Endothelial cell of umbilical vein (primary cell): ENCODE results near the gene SFMBT2. TPM values are rescaled to one million over a fixed set of nuclear protein-coding genes. Genes with fewer than 3 reads are reported as not detected.

Experiments
- BruUV-seq: library from RNA; stranded (reverse); fragments of 400-500 nt; replicated peaks from 2 replicates; lab custom pipeline; 2021; lab: Mats Ljungman, UMichigan
- CTCF ChIA-PET: fragments of 300-600, 350-600 bp; sonication (Branson Sonifier 250); formaldehyde crosslinking; loops from one replicate; lab custom pipeline; 2021; ENCODE audit warnings: antibody characterized with exemption, inconsistent platforms; lab: Charles Lee
- POLR2A ChIA-PET: fragments of 300-600, 350-600 bp; sonication (Branson Sonifier 250); formaldehyde crosslinking; loops from one replicate; lab custom pipeline; 2021; ENCODE audit warnings: antibody characterized with exemption, inconsistent platforms; lab: Charles Lee
- DNase-seq: peaks from one replicate; pipeline ENCODE4 v3.0.0-alpha.2; 2011; ENCODE audit warnings: low read depth, low spot score
- FAIRE-seq: peaks from 2 replicates; lab custom pipeline; 2011; peaks lifted over from hg19 to GRCh38; lab: Jason Lieb, UNC
- H2AFZ ChIP-seq: 2 replicates; pipeline ENCODE4 v1.6.0; 2012; ENCODE audit warnings: low read depth, low read length, control low read depth, inconsistent platforms
- H3K27ac ChIP-seq: 2 replicates; pipeline ENCODE4 v1.5.1; 2011; ENCODE audit warnings: low read depth, mild to moderate bottlenecking, control low read depth, low read length, moderate library complexity; ENCODE audit not compliant: insufficient read depth
- H3K27me3 ChIP-seq, 2 experiments: 2 replicates each; pipeline versions ENCODE4 v1.6.0 to v1.6.1; 2011; ENCODE audit warnings: low read length in 2 of 2, mixed read lengths in 1 of 2; ENCODE audit not compliant: control insufficient read depth in 2 of 2, insufficient read depth in 2 of 2
- H3K36me3 ChIP-seq, 2 experiments: 2 replicates in 1 of 2; 3 replicates in 1 of 2; pipeline ENCODE4 v1.5.1; 2011; ENCODE audit warnings: low read length in 2 of 2, mild to moderate bottlenecking in 1 of 2, moderate library complexity in 1 of 2; ENCODE audit not compliant: control insufficient read depth in 2 of 2, insufficient read depth in 2 of 2; ENCODE audit errors: extremely low read depth in 1 of 2
- H3K4me1 ChIP-seq: 3 replicates; pipeline ENCODE4 v1.5.1; 2011; ENCODE audit warnings: mild to moderate bottlenecking, low read length; ENCODE audit not compliant: control insufficient read depth, insufficient read depth; ENCODE audit errors: extremely low read depth
- H3K4me2 ChIP-seq: 2 replicates; pipeline ENCODE4 v1.6.1; 2011; ENCODE audit warnings: low read length, control low read depth, mixed read lengths; ENCODE audit not compliant: insufficient read depth
- H3K4me3 ChIP-seq, 3 experiments: fragments of 200-600 bp in 1 of 3; sonication (generic), shearing (Covaris generic) in 1 of 3; replicated peaks in 1 of 3; 2 replicates each; pipeline ENCODE4 v1.5.1; 2011 to 2016; ENCODE audit warnings: control low read depth in 3 of 3, low read length in 3 of 3, mild to moderate bottlenecking in 2 of 3, inconsistent platforms in 1 of 3, low read depth in 1 of 3, moderate library complexity in 1 of 3; ENCODE audit not compliant: insufficient read depth in 1 of 3
- H3K79me2 ChIP-seq: 2 replicates; pipeline ENCODE4 v1.6.0; 2012; ENCODE audit warnings: low read length, inconsistent platforms; ENCODE audit not compliant: control insufficient read depth, insufficient read depth
- H3K9ac ChIP-seq: replicated peaks from 2 replicates; pipeline ENCODE3; 2011; ENCODE audit warnings: low read length, control low read depth; ENCODE audit not compliant: insufficient read depth; ENCODE audit errors: extremely low read depth
- H3K9me1 ChIP-seq: replicated peaks from 3 replicates; pipeline ENCODE4 v1.6.0; 2011; ENCODE audit warnings: mild to moderate bottlenecking, low read length; ENCODE audit not compliant: control insufficient read depth, insufficient read depth; ENCODE audit errors: extremely low read depth
- H3K9me3 ChIP-seq: replicated peaks from 2 replicates; pipeline ENCODE4 v1.5.1; 2012; ENCODE audit warnings: low read length, inconsistent platforms; ENCODE audit not compliant: control insufficient read depth, insufficient read depth
- H4K20me1 ChIP-seq: replicated peaks from 2 replicates; pipeline ENCODE3; 2011; ENCODE audit warnings: mild to moderate bottlenecking, low read length; ENCODE audit not compliant: control insufficient read depth, insufficient read depth; ENCODE audit errors: extremely low read depth
- CTCF ChIP-seq, 2 donors: IDR thresholded peaks; 1 replicate in 1 of 2; 2 replicates in 1 of 2; pipeline ENCODE4 v1.5.1; 2011; ENCODE audit warnings: low read length in 2 of 2, mild to moderate bottlenecking in 2 of 2, moderate library complexity in 2 of 2, control low read depth in 1 of 2, inconsistent platforms in 1 of 2, low read depth in 1 of 2; ENCODE audit not compliant: insufficient read depth in 1 of 2; ENCODE audit errors: extremely low read depth in 1 of 2
- EZH2 ChIP-seq: IDR thresholded peaks from 2 replicates; pipeline ENCODE4 v1.6.1; 2012; ENCODE audit warnings: borderline replicate concordance, low read depth, mild to moderate bottlenecking, moderate library complexity, low read length, inconsistent platforms; ENCODE audit not compliant: severe bottlenecking
- FOS ChIP-seq: IDR thresholded peaks from 2 replicates; pipeline ENCODE4 v1.6.1; 2011; ENCODE audit warnings: mild to moderate bottlenecking, low read length, moderate library complexity, borderline replicate concordance; ENCODE audit not compliant: insufficient read depth
- GATA2 ChIP-seq: IDR thresholded peaks from 2 replicates; pipeline ENCODE4 v1.7.0; 2011; ENCODE audit warnings: low read depth, mild to moderate bottlenecking, moderate library complexity, mixed read lengths, low read length; ENCODE audit not compliant: insufficient read length, insufficient read depth
- JUN ChIP-seq: IDR thresholded peaks from 2 replicates; pipeline ENCODE4 v1.6.1; 2011; ENCODE audit warnings: borderline replicate concordance, low read depth; ENCODE audit not compliant: insufficient read length, insufficient read depth
- MAX ChIP-seq: IDR thresholded peaks from 2 replicates; pipeline ENCODE4 v1.6.1; 2011; ENCODE audit not compliant: insufficient read depth, insufficient read length
- MYC ChIP-seq: IDR thresholded peaks from one replicate; pipeline ENCODE4 v1.6.1; 2011; ENCODE audit warnings: mild to moderate bottlenecking, low read depth, low read length
- POLR2A ChIP-seq: IDR thresholded peaks from 2 replicates; pipeline ENCODE4 v1.6.1; 2012; ENCODE audit warnings: low read depth, mild to moderate bottlenecking, control low read depth, low read length
- POLR2AphosphoS5 ChIP-seq: IDR thresholded peaks from 2 replicates; pipeline ENCODE4 v1.6.1; 2012; ENCODE audit warnings: low read depth, mild to moderate bottlenecking, control low read depth, low read length, moderate library complexity; ENCODE audit not compliant: insufficient read depth
- dilution Hi-C: fragments of 300-500 bp; cut with MboI; formaldehyde crosslinking; loops from one replicate; pipeline ENCODE4 v1.15.0; 2019; ENCODE audit warnings: low sequenced_read_pairs; ENCODE audit not compliant: extremely low pct_ligation_motif_present
- intact Hi-C: fragments of 100-400 bp; cut with micrococcal nuclease; formaldehyde crosslinking; loops from one replicate; pipeline ENCODE4 v1.10.0; 2022
- polyA plus RNA-seq, 4 experiments: library from polyadenylated mRNA; depleted of rRNA in 3 of 4; stranded (reverse) in 3 of 4; unstranded in 1 of 4; fragments of >200 nt; gene quantifications; 2 replicates each; pipeline versions ENCODE4 v1.2.1 to v1.2.3, GENCODE V29; 2011 to 2012; ENCODE audit warnings: missing spikeins in 1 of 4
- total RNA-seq: library from RNA; stranded (reverse); gene quantifications from 2 replicates; pipeline ENCODE4 v1.2.3, GENCODE V29; 2021

Gene SFMBT2
- total and polyA plus RNA-seq, 2 donors (not counting 3 experiments of a cell fraction or from before 2014, with no cell fraction given): 0.14 to 0.64 TPM

DNA sequence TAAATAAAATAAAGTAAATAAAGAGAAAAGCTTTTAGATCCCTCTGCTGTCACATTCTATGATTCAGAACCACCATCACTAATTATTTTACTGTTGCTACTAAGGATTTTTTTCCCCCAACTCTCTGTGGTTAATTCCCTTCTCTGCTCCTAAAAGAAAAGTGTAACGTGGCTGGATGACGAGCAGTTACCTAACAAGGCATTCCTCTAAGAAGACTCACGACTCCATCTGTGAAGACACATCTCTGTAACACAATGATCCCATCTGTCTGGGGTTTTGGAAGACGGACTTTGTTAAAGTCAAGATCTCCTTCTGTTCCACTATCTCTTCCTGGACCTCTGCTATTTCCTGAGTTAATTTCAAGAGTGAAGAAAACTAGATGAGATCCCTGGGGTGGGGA, 179.9 kb downstream of the SFMBT2 start:
- Histone ChIP-seq H2AFZ (no peak overlapping the region), H3K9ac (no peak overlapping the region), H3K27ac (no peak overlapping the region), H4K20me1 (no peaks in the 10 kb centered on the region), H3K27me3 (no peaks in the 10 kb centered on the region), H3K4me2 (no peak overlapping the region), H3K4me1 (no peaks in the 10 kb centered on the region), H3K9me1 (no peaks in the 10 kb centered on the region), H3K36me3 (no peaks in the 10 kb centered on the region), H3K9me3 (no peaks in the 10 kb centered on the region), H3K4me3 (no peak overlapping the region), H3K79me2 (no peaks in the 10 kb centered on the region)
- ChIA-PET CTCF (no interaction called here), POLR2A (no interaction called here)
- no peak for TF ChIP-seq MAX
- DNase-seq (no peak), FAIRE-seq (no peak)
- BruUV-seq: no TSS peak
- intact Hi-C loops: no loop called here
- dilution Hi-C loops: no loop called here

- no peaks in the 10 kb centered on the region for H3K36me3 ChIP-seq
- H3K4me1 ChIP-seq: no peaks in the 10 kb centered on the region
- no peak overlapping the region for H2AFZ ChIP-seq
- H4K20me1 ChIP-seq: no peaks in the 10 kb centered on the region
- H3K9me1 ChIP-seq: no peaks in the 10 kb centered on the region
- H3K9ac ChIP-seq: no peak overlapping the region
- no peak overlapping the region for H3K4me2 ChIP-seq
- H3K79me2 ChIP-seq: no peaks in the 10 kb centered on the region
- dilution Hi-C loops (no loop called here), intact Hi-C loops (no loop called here)
- TF ChIP-seq MAX: no peak
- no peak for TF ChIP-seq POLR2AphosphoS5
- TF ChIP-seq FOS: no peak
- TF ChIP-seq GATA2: no peak
- TF ChIP-seq MYC: no peak
- no peak for TF ChIP-seq CTCF (IDR thresholded peaks at IDR 0.05; ENCODE audit: extremely low read depth in 1 of 2, insufficient read depth in 1 of 2, low read depth in 1 of 2, low read length in 2 of 2)
- no peak for TF ChIP-seq POLR2A
- TF ChIP-seq JUN: no peak
- TF ChIP-seq EZH2: no peak
- POLR2A ChIA-PET: no interaction called here
- no peak overlapping the region for H3K4me3 ChIP-seq
- no peaks in the 10 kb centered on the region for H3K9me3 ChIP-seq
- no peak for FAIRE-seq
- CTCF ChIA-PET: no interaction called here
- BruUV-seq: no TSS peak
- DNase-seq: no peak
- no peak overlapping the region for H3K27ac ChIP-seq
- no peaks in the 10 kb centered on the region for H3K27me3 ChIP-seq
Measured at GRCh38 chr10:7230036-7230435, 180.8 kb downstream of the SFMBT2 start.
